Sigmoid colon (tissue), 7 donors: Measurements from ENCODE around the gene GLIPR1. TPM values are rescaled to one million over a fixed set of nuclear protein-coding genes. Genes with fewer than 3 reads are reported as not detected.
"Not testable (repeated sequence)": the region's sequence is repeated elsewhere in the genome, so short reads cannot be mapped to it uniquely, and the experiment has no call there.

ENCODE experiments used
- DNase-seq: peaks from one replicate; pipeline ENCODE4 v3.0.0-alpha.2; 2019
- H3K27ac ChIP-seq, 4 donors: fragments of 200-600 bp; sonication (generic); one replicate each; pipeline ENCODE4 v1.5.1; 2016 to 2019; ENCODE audit warnings: mild to moderate bottlenecking in 1 of 4
- H3K27me3 ChIP-seq, 3 donors: fragments of 200-600 bp; sonication (generic); one replicate each; pipeline ENCODE4 v1.5.1; 2019; ENCODE audit warnings: mild to moderate bottlenecking in 1 of 3
- H3K36me3 ChIP-seq, 4 donors: fragments of 200-600 bp; sonication (generic); one replicate each; pipeline ENCODE4 v1.5.1; 2016 to 2019
- H3K4me1 ChIP-seq, 4 donors: fragments of 200-600 bp; sonication (generic); one replicate each; pipeline ENCODE4 v1.5.1; 2017 to 2019
- H3K4me3 ChIP-seq, 4 donors: fragments of 200-600 bp; sonication (generic); one replicate each; pipeline ENCODE4 v1.5.1; 2017 to 2019; ENCODE audit warnings: mild to moderate bottlenecking in 2 of 4, moderate library complexity in 1 of 4
- H3K9me3 ChIP-seq, 4 donors: fragments of 200-600 bp in 3 of 4; sonication (generic) in 3 of 4; one replicate each; pipeline versions ENCODE4 v1.5.1 to v1.6.1; 2013 to 2019
- CTCF ChIP-seq, 4 experiments: fragments of 450-650 bp in 3 of 4; fragments of 200-600 bp in 1 of 4; IDR thresholded peaks; one replicate each; pipeline ENCODE4 v1.5.1; 2016 to 2019; ENCODE audit warnings: antibody characterized with exemption in 4 of 4, mild to moderate bottlenecking in 3 of 4, moderate library complexity in 2 of 4
- EP300 ChIP-seq, 4 donors: sonication (generic); formaldehyde crosslinking; IDR thresholded peaks; one replicate each; pipeline ENCODE4 v1.6.1; 2017; ENCODE audit warnings: antibody characterized with exemption in 4 of 4
- POLR2A ChIP-seq, 2 donors: fragments of 450-650 bp; IDR thresholded peaks; one replicate each; pipeline ENCODE4 v1.6.1; 2016; ENCODE audit warnings: antibody characterized with exemption in 2 of 2, mild to moderate bottlenecking in 2 of 2, moderate library complexity in 2 of 2
- POLR2AphosphoS5 ChIP-seq, 4 donors: sonication (generic); formaldehyde crosslinking; IDR thresholded peaks; one replicate each; pipeline ENCODE4 v1.6.1; 2017; ENCODE audit warnings: antibody characterized with exemption in 4 of 4
- WGBS, 2 donors: extraction: QIAGEN DNeasy Blood & Tissue Kit; methylation state at CpG; one replicate each; pipeline ENCODE4 v1.1.7; 2013; 5-methylcytosine and 5-hydroxymethylcytosine counted together
- intact Hi-C: fragments of 100-400 bp; cut with DNase I; formaldehyde crosslinking; loops from one replicate; pipeline ENCODE4 v1.15.1; 2023
- polyA plus RNA-seq, 3 donors: library from polyadenylated mRNA; stranded (reverse); fragments of 200-250 nt; gene quantifications; one replicate each; pipeline ENCODE4 v1.2.3, GENCODE V29; 2013
- total RNA-seq, 4 donors: library from RNA; depleted of rRNA; stranded (reverse); fragments of >200 nt; gene quantifications; one replicate each; pipeline ENCODE4 v1.1.0, GENCODE V29; 2016
- donor health status: healthy with polysubstance abuse.
- donor health status: Bipolar disorder and iron deficiency.
- donor health status: healthy.

Gene GLIPR1
- total and polyA plus RNA-seq, 7 donors = 4.8 to 20.9 (median 14.6) TPM

DNA sequence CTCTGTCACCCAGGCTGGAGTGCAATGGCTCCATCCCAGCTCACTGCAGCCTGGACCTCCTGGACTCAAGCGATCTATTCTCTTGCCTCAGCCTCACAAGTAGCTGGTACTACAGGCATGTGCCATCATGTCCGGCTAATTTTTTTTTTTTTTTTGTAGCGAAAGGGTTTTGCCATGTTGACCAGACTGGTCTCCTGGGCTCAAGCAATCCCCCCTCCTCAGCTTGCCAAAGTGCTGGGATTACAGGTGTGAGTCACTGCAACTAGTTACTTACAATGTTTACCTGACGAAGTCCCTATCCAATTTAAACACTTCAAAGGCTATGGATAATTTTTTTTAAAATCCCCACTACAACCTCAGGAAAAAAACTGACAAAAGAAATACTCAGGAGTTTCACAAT, 29.1 kb downstream of the GLIPR1 start:
- intact Hi-C loops = loop anchor here (2.0 to 10.0 kb wide), 3 partner anchors 119 to 835 kb away; partner anchors contain the start of genes BBS10, CAPS2, GLIPR1L1 and GLIPR1L2
- Histone ChIP-seq H3K4me1 (peaks cover 0 to 21% (median 17%) of the 10 kb centered on the region in 4 donors), H3K4me3 (no peak overlapping the region), H3K27ac (no peak overlapping the region), H3K36me3 (peaks cover 0 to 28% (median 0%) of the 10 kb centered on the region in 4 donors), H3K27me3 (no peaks in the 10 kb centered on the region), H3K9me3 (no peaks in the 10 kb centered on the region)
- WGBS, 2 donors = 75 to 85% methylated on average over 4 of the region's 4 CpGs
- TF ChIP-seq EP300 (IDR thresholded peaks at IDR 0.05) (no peak), POLR2AphosphoS5 (IDR thresholded peaks at IDR 0.05) (no peak), CTCF (IDR thresholded peaks at IDR 0.05) (no peak), POLR2A (IDR thresholded peaks at IDR 0.05) (no peak)
- no peak for DNase-seq

DNA sequence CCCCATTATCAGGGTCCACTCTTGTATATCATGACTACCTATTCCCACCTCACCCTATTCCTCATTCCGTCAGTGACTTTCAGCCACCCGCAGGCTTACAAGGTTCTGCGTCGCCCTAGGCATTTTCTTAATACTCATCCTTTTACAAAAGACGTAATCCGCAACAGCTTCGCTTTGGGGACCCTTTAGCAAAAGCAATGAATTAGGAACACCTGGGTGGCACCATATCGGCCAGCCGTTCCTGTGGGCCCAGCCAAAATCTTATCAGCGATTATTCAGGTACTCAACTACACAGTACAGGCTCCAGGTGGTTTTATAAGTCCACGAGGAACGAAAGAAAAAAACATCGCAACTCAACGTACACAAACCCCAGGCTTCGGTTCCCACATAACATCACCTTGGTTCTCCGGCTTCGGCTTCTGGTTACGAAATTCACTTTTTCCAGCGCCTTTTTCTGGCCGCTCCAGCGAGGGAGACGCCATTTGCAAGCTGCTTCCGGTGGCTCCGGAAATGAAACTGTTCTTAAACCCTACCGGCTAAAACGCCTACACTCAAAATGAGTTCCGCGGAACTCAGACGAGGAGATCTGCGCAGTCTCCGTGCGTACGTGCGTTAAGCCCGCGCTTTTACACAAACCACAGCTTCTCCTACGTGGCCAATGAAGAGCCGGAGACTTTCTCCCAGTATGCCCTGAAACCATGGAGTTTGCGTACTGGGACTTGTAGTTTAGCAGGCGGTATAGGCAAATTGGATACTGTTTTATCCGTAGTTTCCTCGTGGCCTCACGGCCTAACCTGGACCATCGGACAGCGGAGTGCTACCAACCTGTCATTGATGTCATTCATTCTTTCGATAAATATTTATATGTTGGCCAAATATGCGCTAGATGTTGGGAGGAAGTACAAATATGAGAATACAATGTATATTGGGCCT, 30.8 kb downstream of the GLIPR1 start, which contains the start of gene KRR1:
KRR1 (minus strand) TSS at position 494 of the 933 bp plus-strand sequence; CDS start at position 482, 12 bp downstream.
- DNase-seq = peak; percentile 97
- TF ChIP-seq POLR2A (IDR thresholded peaks at IDR 0.05) = peak in 1 of 2 donors; percentile 32
- no peak for TF ChIP-seq CTCF (IDR thresholded peaks at IDR 0.05)
- TF ChIP-seq EP300 (IDR thresholded peaks at IDR 0.05) = no peak
- peak; percentile 57 to 84 (median 80) for TF ChIP-seq POLR2AphosphoS5 (IDR thresholded peaks at IDR 0.05)
- Histone ChIP-seq H3K27me3 (no peaks in the 10 kb centered on the region), H3K9me3 (no peaks in the 10 kb centered on the region), H3K4me3 (peak within 1 kb of the TSS; percentile 75 to 90 (median 84)), H3K27ac (peak within 1 kb of the TSS; percentile 77 to 81 (median 77)), H3K36me3 (peaks cover 0 to 11% (median 0%) of the 10 kb centered on the region in 4 donors), H3K4me1 (peaks cover 0 to 21% (median 17%) of the 10 kb centered on the region in 4 donors)
- intact Hi-C loops = loop anchor here (1.0 to 10.0 kb wide), 5 partner anchors 121 to 833 kb away; partner anchors contain the start of genes BBS10, CAPS2, GLIPR1L1 and GLIPR1L2
- 5 to 7% methylated on average over 47 of the region's 47 CpGs for WGBS, 2 donors

DNA sequence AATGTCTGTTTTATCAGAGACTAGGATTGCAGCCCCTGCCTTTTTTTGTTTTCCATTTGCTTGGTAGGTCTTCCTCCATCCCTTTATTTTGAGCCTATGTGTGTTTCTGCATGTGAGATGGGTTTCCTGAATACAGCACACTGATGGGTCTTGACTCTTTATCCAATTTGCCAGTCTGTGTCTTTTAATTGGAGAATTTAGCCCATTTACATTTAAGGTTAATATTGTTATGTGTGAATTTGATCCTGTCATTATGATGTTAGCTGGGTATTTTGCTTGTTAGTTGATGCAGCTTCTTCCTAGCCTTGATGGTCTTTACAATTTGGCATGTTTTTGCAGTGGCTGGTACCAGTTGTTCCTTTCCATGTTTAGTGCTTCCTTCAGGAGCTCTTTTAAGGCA, 40.7 kb downstream of the GLIPR1 start:
- intact Hi-C loops, H3K9me3 ChIP-seq, H3K4me3 ChIP-seq, H3K4me1 ChIP-seq, H3K27me3 ChIP-seq, H3K27ac ChIP-seq, DNase-seq, H3K36me3 ChIP-seq: not testable (repeated sequence)

GRCh38 chr12:75522124-75522523, 41.6 kb downstream of the GLIPR1 start:
- 91 to 94% methylated on average over 5 of the region's 5 CpGs for WGBS, 2 donors
- H3K27me3 ChIP-seq, H3K4me3 ChIP-seq, intact Hi-C loops, DNase-seq, H3K27ac ChIP-seq, H3K36me3 ChIP-seq, H3K4me1 ChIP-seq, H3K9me3 ChIP-seq: not testable (repeated sequence)

- Histone ChIP-seq H3K4me1 (no peaks in the 10 kb centered on the region), H3K36me3 (no peaks in the 10 kb centered on the region), H3K9me3 (no peaks in the 10 kb centered on the region), H3K27me3 (no peaks in the 10 kb centered on the region), H3K27ac (no peak overlapping the region), H3K4me3 (no peak overlapping the region)
- TF ChIP-seq POLR2A (IDR thresholded peaks at IDR 0.05) = no peak
- no peak for TF ChIP-seq EP300 (IDR thresholded peaks at IDR 0.05)
- intact Hi-C loops = no loop called here
- WGBS, 2 donors = 37 to 39% methylated on average over 1 of the region's 1 CpG
- no peak for DNase-seq
These were observed 44.7 kb downstream of the GLIPR1 start for GRCh38 chr12:75525263-75525662.
